Right lobe of liver (tissue), 6 donors: Measurements from ENCODE around the gene CNTNAP5. TPM values are rescaled to one million over a fixed set of nuclear protein-coding genes. Genes with fewer than 3 reads are reported as not detected.

ENCODE experiments used
- ATAC-seq, 4 donors: fragments of 200-7000 bp; cut with Tn5 transposase; one replicate each; pipeline ENCODE4 v1.9.1; 2020; ENCODE audit warnings: mild to moderate bottlenecking in 4 of 4, moderate library complexity in 4 of 4
- DNase-seq, 3 donors: peaks; one replicate each; pipeline ENCODE4 v3.0.0-alpha.2; 2020
- H3K27ac ChIP-seq, 3 donors: fragments of 200-600 bp; one replicate each; pipeline ENCODE4 v1.8.0; 2022
- H3K27me3 ChIP-seq, 2 donors: fragments of 200-600 bp; one replicate each; pipeline ENCODE4 v1.8.0; 2022
- H3K36me3 ChIP-seq, 4 donors: fragments of 200-600 bp; sonication (generic) in 1 of 4; one replicate each; pipeline versions ENCODE4 v1.5.1 to v1.8.0; 2017 to 2022; ENCODE audit warnings: control low read depth in 1 of 4
- H3K4me1 ChIP-seq, 4 donors: fragments of 200-600 bp; sonication (generic) in 1 of 4; one replicate each; pipeline versions ENCODE4 v1.5.1 to v1.8.0; 2017 to 2022; ENCODE audit warnings: control low read depth in 1 of 4
- H3K4me3 ChIP-seq, 3 donors: fragments of 200-600 bp; one replicate each; pipeline ENCODE4 v1.8.0; 2022
- H3K9me3 ChIP-seq, 4 donors: fragments of 200-600 bp; sonication (generic) in 1 of 4; one replicate each; pipeline versions ENCODE4 v1.5.1 to v1.8.0; 2017 to 2022; ENCODE audit warnings: control low read depth in 1 of 4
- CTCF ChIP-seq, 4 donors: fragments of 200-600 bp in 3 of 4; fragments of 450-650 bp in 1 of 4; IDR thresholded peaks; one replicate each; pipeline versions ENCODE4 v1.5.1 to v1.8.0; 2016 to 2022; ENCODE audit warnings: antibody characterized with exemption in 4 of 4, mild to moderate bottlenecking in 2 of 4
- POLR2A ChIP-seq: fragments of 450-650 bp; IDR thresholded peaks from one replicate; pipeline ENCODE4 v1.6.1; 2017; ENCODE audit warnings: antibody characterized with exemption, mild to moderate bottlenecking
- WGBS: methylation state at CpG from one replicate; pipeline ENCODE4 v1.1.6; 2018; ENCODE audit warnings: low coverage, low lambda C conversion rate; ENCODE audit not compliant: insufficient coverage; ENCODE audit errors: missing lambda C conversion rate; 5-methylcytosine and 5-hydroxymethylcytosine counted together
- intact Hi-C, 2 donors: fragments of 100-400 bp; cut with DNase I; formaldehyde crosslinking; loops; one replicate each; pipeline versions ENCODE4 v1.11.2 to v1.14.1; 2022
- total RNA-seq, 6 experiments: library from RNA; depleted of rRNA in 2 of 6; stranded (reverse); fragments of >200 nt in 2 of 6; fragmentation: NEBNext Ultra II Directional in 3 of 6; extraction: Animal tissue kit (Norgen Biotek cat#: 25700) in 3 of 6; gene quantifications; one replicate each; pipeline versions ENCODE4 v1.1.0 to v1.2.4, GENCODE V29; 2016 to 2023
- donor health status: DM: no; HTN: yes; CAD: no.
- donor health status: DM: no; HTN: no; CAD: no.
- donor health status: DM: no; HTN: no; CAD: no.
- donor health status: DM: no; HTN: yes; CAD: no.
- donor health status: DM: no; HTN: yes; CAD: no.

CNTNAP5 gene
- total RNA-seq, 6 experiments from 2014 or later: not detected

GRCh38 chr2:124159166-124159565, 134.1 kb downstream of the CNTNAP5 start:
- H3K36me3 ChIP-seq: no peaks in the 10 kb centered on the region
- DNase-seq (no peak), ATAC-seq (no peak)
- no peak overlapping the region for H3K4me3 ChIP-seq
- 29% methylated on average over 1 of the region's 1 CpG for WGBS
- intact Hi-C loops: no loop called here
- TF ChIP-seq CTCF (IDR thresholded peaks at IDR 0.05) (no peak), POLR2A (no peak)
- H3K4me1 ChIP-seq: no peaks in the 10 kb centered on the region
- no peak overlapping the region for H3K27ac ChIP-seq
- H3K27me3 ChIP-seq: no peaks in the 10 kb centered on the region
- no peaks in the 10 kb centered on the region for H3K9me3 ChIP-seq

GRCh38 chr2:124161542-124161941, 136.5 kb downstream of the CNTNAP5 start:
- TF ChIP-seq POLR2A: no peak
- no peak for TF ChIP-seq CTCF (IDR thresholded peaks at IDR 0.05)
- no peak overlapping the region for H3K27ac ChIP-seq
- intact Hi-C loops: no loop called here
- H3K4me3 ChIP-seq: no peak overlapping the region
- no peaks in the 10 kb centered on the region for H3K36me3 ChIP-seq
- DNase-seq: no peak
- no peak for ATAC-seq
- no peaks in the 10 kb centered on the region for H3K27me3 ChIP-seq
- no peaks in the 10 kb centered on the region for H3K9me3 ChIP-seq
- no peaks in the 10 kb centered on the region for H3K4me1 ChIP-seq

GRCh38 chr2:124162256-124162655, 137.2 kb downstream of the CNTNAP5 start:
- Histone ChIP-seq H3K36me3 (no peaks in the 10 kb centered on the region), H3K27ac (no peak overlapping the region), H3K4me1 (no peaks in the 10 kb centered on the region), H3K4me3 (no peak overlapping the region), H3K9me3 (no peaks in the 10 kb centered on the region), H3K27me3 (no peaks in the 10 kb centered on the region)
- TF ChIP-seq POLR2A: no peak
- TF ChIP-seq CTCF (IDR thresholded peaks at IDR 0.05): no peak
- ATAC-seq (no peak), DNase-seq (no peak)
- intact Hi-C loops: no loop called here

- intact Hi-C loops: no loop called here
Measured at GRCh38 chr2:124163840-124164239, 138.8 kb downstream of the CNTNAP5 start.

More at GRCh38 chr2:124163840-124164239, 138.8 kb downstream of the CNTNAP5 start:
- Histone ChIP-seq H3K27ac (no peak overlapping the region), H3K36me3 (no peaks in the 10 kb centered on the region), H3K27me3 (no peaks in the 10 kb centered on the region), H3K4me1 (no peaks in the 10 kb centered on the region), H3K9me3 (no peaks in the 10 kb centered on the region), H3K4me3 (no peak overlapping the region)
- ATAC-seq (no peak), DNase-seq (no peak)
- 39% methylated on average over 2 of the region's 2 CpGs for WGBS
- TF ChIP-seq CTCF (IDR thresholded peaks at IDR 0.05): no peak
- no peak for TF ChIP-seq POLR2A
